Measurements from ENCODE around the gene ADAMTS2.
"Not testable (repeated sequence)": the region's sequence is repeated elsewhere in the genome, so short reads cannot be mapped to it uniquely, and the experiment has no call there.

The ADAMTS2 gene

GRCh38 chr5:179217356-179217755, 127.9 kb downstream of the ADAMTS2 start:
- no peak for DNase-seq (ENCODE audit: low spot score)

GRCh38 chr5:179216381-179216780, 128.9 kb downstream of the ADAMTS2 start:
- not testable (repeated sequence) for DNase-seq (ENCODE audit: low spot score)

- no peak for DNase-seq (ENCODE audit: low spot score)
Measured at GRCh38 chr5:179215576-179215975, 129.7 kb downstream of the ADAMTS2 start.

- DNase-seq (ENCODE audit: low spot score) = no peak
Measured at GRCh38 chr5:179214678-179215077, 130.6 kb downstream of the ADAMTS2 start.

GRCh38 chr5:179212870-179213269, 132.4 kb downstream of the ADAMTS2 start:
- peak; percentile 77 for DNase-seq (ENCODE audit: low spot score)

GRCh38 chr5:179211631-179212030, 133.6 kb downstream of the ADAMTS2 start:
- DNase-seq (ENCODE audit: low spot score) = no peak

GRCh38 chr5:179211068-179211467, 134.2 kb downstream of the ADAMTS2 start:
- no peak for DNase-seq (ENCODE audit: low spot score)

- DNase-seq (ENCODE audit: low spot score) = no peak
Measured at GRCh38 chr5:179210478-179210877, 134.8 kb downstream of the ADAMTS2 start.

GRCh38 chr5:179209359-179210150, 135.7 kb downstream of the ADAMTS2 start:
- no peak for DNase-seq (ENCODE audit: low spot score)

GRCh38 chr5:179208706-179209358, 136.4 kb downstream of the ADAMTS2 start:
- no peak for DNase-seq (ENCODE audit: low spot score)

- no peak for DNase-seq (ENCODE audit: low spot score)
Measured at GRCh38 chr5:179207920-179208705, 137.1 kb downstream of the ADAMTS2 start.

- DNase-seq (ENCODE audit: low spot score) = no peak
Measured at GRCh38 chr5:179207470-179207869, 137.8 kb downstream of the ADAMTS2 start.

- DNase-seq (ENCODE audit: low spot score) = no peak
Measured at GRCh38 chr5:179206366-179206765, 138.9 kb downstream of the ADAMTS2 start.

GRCh38 chr5:179205277-179205676, 140.0 kb downstream of the ADAMTS2 start:
- DNase-seq (ENCODE audit: low spot score) = no peak

- DNase-seq (ENCODE audit: low spot score) = no peak
Measured at GRCh38 chr5:179204572-179204971, 140.7 kb downstream of the ADAMTS2 start.

GRCh38 chr5:179203248-179203647, 142.0 kb downstream of the ADAMTS2 start:
- no peak for DNase-seq (ENCODE audit: low spot score)

- no peak for DNase-seq (ENCODE audit: low spot score)
Measured at GRCh38 chr5:179201986-179202385, 143.3 kb downstream of the ADAMTS2 start.

- DNase-seq (ENCODE audit: low spot score) = no peak
Measured at GRCh38 chr5:179199246-179199645, 146.0 kb downstream of the ADAMTS2 start.

- DNase-seq (ENCODE audit: low spot score) = no peak
Measured at GRCh38 chr5:179198825-179199224, 146.4 kb downstream of the ADAMTS2 start.

GRCh38 chr5:179196405-179197079, 148.7 kb downstream of the ADAMTS2 start:
- no peak for DNase-seq (ENCODE audit: low spot score)

GRCh38 chr5:179195561-179196404, 149.5 kb downstream of the ADAMTS2 start:
- DNase-seq (ENCODE audit: low spot score) = no peak

All from D341Med (cell line).